ENCODE results near the gene NGFR. TPM values are rescaled to one million over a fixed set of nuclear protein-coding genes. Genes with fewer than 3 reads are reported as not detected.
"Not testable (repeated sequence)": the region's sequence is repeated elsewhere in the genome, so short reads cannot be mapped to it uniquely, and the experiment has no call there.

Gene NGFR
- total RNA-seq, 1 experiment from 2014 or later, result 0.11 TPM

DNA sequence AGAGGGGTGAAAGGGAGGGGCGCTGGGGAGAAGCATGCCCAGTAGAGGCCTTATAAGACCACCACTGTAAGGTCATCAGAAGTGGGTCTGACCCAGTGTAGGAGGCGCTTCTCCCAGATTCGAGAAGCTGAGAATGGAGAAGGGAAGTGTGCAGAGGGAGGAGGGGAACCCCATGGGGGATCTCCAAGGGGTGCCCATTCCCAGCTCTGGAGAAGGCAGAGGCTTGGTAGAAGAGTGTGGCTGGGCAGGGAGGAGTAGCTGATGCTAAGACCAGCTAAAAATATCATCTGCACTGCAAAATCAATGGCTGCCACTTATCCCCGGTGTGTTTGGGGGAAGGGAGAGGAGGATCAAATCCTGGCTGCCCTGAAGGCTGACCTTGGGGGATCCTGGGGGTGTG lies 7.2 kb downstream of the NGFR start:
- H3K79me2 ChIP-seq (ENCODE audit: low read depth), result no peaks in the 10 kb centered on the region
- H3K9me2 ChIP-seq (ENCODE audit: insufficient read depth), result no peaks in the 10 kb centered on the region
- peaks cover 40% of the 10 kb centered on the region for H3K27me3 ChIP-seq (ENCODE audit: insufficient read depth, low read depth)
- TF ChIP-seq EZH2 (IDR thresholded peaks at IDR 0.05; ENCODE audit: low read depth) (no peak), CTCF (conservative IDR thresholded peaks at IDR 0.05) (no peak)
- no peaks in the 10 kb centered on the region for H4K20me1 ChIP-seq (ENCODE audit: insufficient read depth)
- no peak for DNase-seq
- POLR2A ChIA-PET (ENCODE audit: unreplicated experiment), result no interaction called here
- no peak overlapping the region for H3K4me2 ChIP-seq
- H3K9me3 ChIP-seq (ENCODE audit: insufficient read depth, low read depth), result no peaks in the 10 kb centered on the region
- H3K36me3 ChIP-seq (ENCODE audit: low read depth), result no peaks in the 10 kb centered on the region
- no peak overlapping the region for H3K4me3 ChIP-seq
- H2AFZ ChIP-seq, result no peak overlapping the region
- peaks cover under 1% of the 10 kb centered on the region; the same call in 1 of the 2 replicates for H3F3A ChIP-seq (ENCODE audit: insufficient read depth, low read depth)
- no peak overlapping the region for H3K27ac ChIP-seq
- intact Hi-C loops (cut with micrococcal nuclease; ENCODE audit: unreplicated experiment), result no loop called here
- H3K4me1 ChIP-seq (replicated peaks; ENCODE audit: insufficient read depth), result peaks cover 2% of the 10 kb centered on the region
- no TSS peak for BruUV-seq (replicated peaks)
- CTCF ChIA-PET, result no interaction called here

GRCh38 chr17:49502680-49503079 lies 7.6 kb downstream of the NGFR start:
- H3K9me3 ChIP-seq (ENCODE audit: insufficient read depth, low read depth); H3K4me1 ChIP-seq (replicated peaks; ENCODE audit: insufficient read depth); DNase-seq; H3K4me2 ChIP-seq; H3F3A ChIP-seq (ENCODE audit: insufficient read depth, low read depth); BruUV-seq (replicated peaks); CTCF ChIA-PET; H2AFZ ChIP-seq; intact Hi-C loops (cut with micrococcal nuclease; ENCODE audit: unreplicated experiment); H4K20me1 ChIP-seq (ENCODE audit: insufficient read depth); H3K36me3 ChIP-seq (ENCODE audit: low read depth); H3K27ac ChIP-seq; POLR2A ChIA-PET (ENCODE audit: unreplicated experiment); H3K4me3 ChIP-seq; H3K79me2 ChIP-seq (ENCODE audit: low read depth); H3K9me2 ChIP-seq (ENCODE audit: insufficient read depth): not testable (repeated sequence)
- H3K27me3 ChIP-seq (ENCODE audit: insufficient read depth, low read depth), result peaks cover 36% of the 10 kb centered on the region

- no peak for DNase-seq
- Histone ChIP-seq H3K4me2 (no peak overlapping the region), H3K36me3 (ENCODE audit: low read depth) (no peaks in the 10 kb centered on the region), H4K20me1 (ENCODE audit: insufficient read depth) (no peaks in the 10 kb centered on the region), H3K9me2 (ENCODE audit: insufficient read depth) (no peaks in the 10 kb centered on the region), H3K27ac (no peak overlapping the region), H2AFZ (no peak overlapping the region), H3K79me2 (ENCODE audit: low read depth) (no peaks in the 10 kb centered on the region), H3K4me1 (replicated peaks; ENCODE audit: insufficient read depth) (peaks cover 19% of the 10 kb centered on the region), H3K4me3 (no peak overlapping the region), H3F3A (ENCODE audit: insufficient read depth, low read depth) (peaks cover 8% of the 10 kb centered on the region; the same call in 1 of the 2 replicates), H3K9me3 (ENCODE audit: insufficient read depth, low read depth) (no peaks in the 10 kb centered on the region), H3K27me3 (ENCODE audit: insufficient read depth, low read depth) (peaks cover 29% of the 10 kb centered on the region; the same call in 1 of the 2 replicates)
- intact Hi-C loops (cut with micrococcal nuclease; ENCODE audit: unreplicated experiment), result no loop called here
- POLR2A ChIA-PET (ENCODE audit: unreplicated experiment), result no interaction called here
- TF ChIP-seq CTCF (conservative IDR thresholded peaks at IDR 0.05) (no peak), EZH2 (IDR thresholded peaks at IDR 0.05; ENCODE audit: low read depth) (no peak)
- CTCF ChIA-PET, result interaction anchor here (0.7 kb wide), 1 partner anchor 40 kb away, joined by 10 read pairs; no protein-coding TSS in a partner anchor
- BruUV-seq (replicated peaks), result no TSS peak
Observed at GRCh38 chr17:49504369-49504768, 9.3 kb downstream of the NGFR start.

- no peak for DNase-seq
- no peaks in the 10 kb centered on the region for H3K79me2 ChIP-seq (ENCODE audit: low read depth)
- H3K9me3 ChIP-seq (ENCODE audit: insufficient read depth, low read depth), result no peaks in the 10 kb centered on the region
- intact Hi-C loops (cut with micrococcal nuclease; ENCODE audit: unreplicated experiment), result no loop called here
- BruUV-seq (replicated peaks), result no TSS peak
- ChIA-PET POLR2A (ENCODE audit: unreplicated experiment) (no interaction called here), CTCF (no interaction called here)
- H3K4me3 ChIP-seq, result no peak overlapping the region
- H3K4me1 ChIP-seq (replicated peaks; ENCODE audit: insufficient read depth), result peaks cover 25% of the 10 kb centered on the region
- peaks cover 8% of the 10 kb centered on the region; the same call in 1 of the 2 replicates for H3F3A ChIP-seq (ENCODE audit: insufficient read depth, low read depth)
- no peaks in the 10 kb centered on the region for H3K9me2 ChIP-seq (ENCODE audit: insufficient read depth)
- H3K27ac ChIP-seq, result no peak overlapping the region
- H4K20me1 ChIP-seq (ENCODE audit: insufficient read depth), result no peaks in the 10 kb centered on the region
- no peaks in the 10 kb centered on the region for H3K36me3 ChIP-seq (ENCODE audit: low read depth)
- H3K4me2 ChIP-seq, result no peak overlapping the region
- TF ChIP-seq CTCF (conservative IDR thresholded peaks at IDR 0.05), result no peak
- TF ChIP-seq EZH2 (IDR thresholded peaks at IDR 0.05; ENCODE audit: low read depth), result no peak
- H2AFZ ChIP-seq, result no peak overlapping the region
- peaks cover 29% of the 10 kb centered on the region; the same call in 1 of the 2 replicates for H3K27me3 ChIP-seq (ENCODE audit: insufficient read depth, low read depth)
Observed at GRCh38 chr17:49505854-49506253, 10.8 kb downstream of the NGFR start.
